Measurements from ENCODE around the gene RAPSN. TPM values are rescaled to one million over a fixed set of nuclear protein-coding genes. Genes with fewer than 3 reads are reported as not detected.

Gene RAPSN
- polyA plus RNA-seq: 0.64 TPM
- long read RNA-seq, donor 1: 0 reads
- long read RNA-seq, donor 2: 0 reads
- long read RNA-seq, donor 3: 0 reads
- long read RNA-seq, donor 4: 0 reads
- long read RNA-seq, donor 5: 0 reads
- long read RNA-seq, donor 6: 0 reads
- long read RNA-seq, donor 7: 0 reads
- long read RNA-seq, donor 8: 0 reads
- long read RNA-seq, donor 9: 0 reads
- long read RNA-seq, donor 10: 0 reads
- long read RNA-seq, donor 11: 0 reads

- no peaks in the 10 kb centered on the region for H3K36me3 ChIP-seq (ENCODE audit: control insufficient read depth, insufficient read depth, low read length)
- H3K27me3 ChIP-seq (ENCODE audit: control insufficient read depth, insufficient read depth, low read length): no peaks in the 10 kb centered on the region
- no peak within 1 kb of the TSS for H3K27ac ChIP-seq (ENCODE audit: low read length)
- no peaks in the 10 kb centered on the region for H3K4me1 ChIP-seq (ENCODE audit: control insufficient read depth, insufficient read depth, low read length)
- no peak for DNase-seq
- H3K4me3 ChIP-seq (ENCODE audit: low read length): no peak within 1 kb of the TSS
- H3K9me3 ChIP-seq (ENCODE audit: control insufficient read depth, low read depth, low read length): no peaks in the 10 kb centered on the region
- WGBS (ENCODE audit: insufficient coverage, low lambda C conversion rate): no CpG with 5 or more reads among the region's 32 CpGs
Measured at GRCh38 chr11:47448566-47449427, at the start of gene RAPSN. TSS of gene RAPSN (minus strand) at chr11:47449136. CDS start at chr11:47448964, 172 bp downstream.

- Histone ChIP-seq H3K4me1 (ENCODE audit: control insufficient read depth, insufficient read depth, low read length) (no peaks in the 10 kb centered on the region), H3K36me3 (ENCODE audit: control insufficient read depth, insufficient read depth, low read length) (peaks cover 26% of the 10 kb centered on the region), H3K27ac (ENCODE audit: low read length) (no peak overlapping the region), H3K9me3 (ENCODE audit: control insufficient read depth, low read depth, low read length) (no peaks in the 10 kb centered on the region), H3K27me3 (ENCODE audit: control insufficient read depth, insufficient read depth, low read length) (no peaks in the 10 kb centered on the region), H3K4me3 (ENCODE audit: low read length) (no peak overlapping the region)
- DNase-seq: no peak
- no CpG with 5 or more reads among the region's 3 CpGs for WGBS (ENCODE audit: insufficient coverage, low lambda C conversion rate)
Measured at GRCh38 chr11:47498149-47498548, 49.2 kb upstream of the RAPSN start.

GRCh38 chr11:47496808-47497207 lies 47.9 kb upstream of the RAPSN start:
- Histone ChIP-seq H3K4me1 (ENCODE audit: control insufficient read depth, insufficient read depth, low read length) (no peaks in the 10 kb centered on the region), H3K9me3 (ENCODE audit: control insufficient read depth, low read depth, low read length) (no peaks in the 10 kb centered on the region), H3K27ac (ENCODE audit: low read length) (no peak overlapping the region)

GRCh38 chr11:47495856-47496217 lies 46.9 kb upstream of the RAPSN start:
- WGBS (ENCODE audit: insufficient coverage, low lambda C conversion rate): no CpG with 5 or more reads among the region's 1 CpG
- H3K27ac ChIP-seq (ENCODE audit: low read length): no peak overlapping the region
- no peak overlapping the region for H3K4me3 ChIP-seq (ENCODE audit: low read length)
- no peaks in the 10 kb centered on the region for H3K27me3 ChIP-seq (ENCODE audit: control insufficient read depth, insufficient read depth, low read length)
- H3K9me3 ChIP-seq (ENCODE audit: control insufficient read depth, low read depth, low read length): no peaks in the 10 kb centered on the region
- DNase-seq: no peak
- peaks cover 33% of the 10 kb centered on the region for H3K36me3 ChIP-seq (ENCODE audit: control insufficient read depth, insufficient read depth, low read length)
- H3K4me1 ChIP-seq (ENCODE audit: control insufficient read depth, insufficient read depth, low read length): no peaks in the 10 kb centered on the region

More at GRCh38 chr11:47496808-47497207, 47.9 kb upstream of the RAPSN start:
- Histone ChIP-seq H3K36me3 (ENCODE audit: control insufficient read depth, insufficient read depth, low read length) (peaks cover 36% of the 10 kb centered on the region), H3K4me3 (ENCODE audit: low read length) (no peak overlapping the region), H3K27me3 (ENCODE audit: control insufficient read depth, insufficient read depth, low read length) (no peaks in the 10 kb centered on the region)
- no peak for DNase-seq

GRCh38 chr11:47495011-47495855 lies 46.3 kb upstream of the RAPSN start:
- Histone ChIP-seq H3K36me3 (ENCODE audit: control insufficient read depth, insufficient read depth, low read length) (peaks cover 33% of the 10 kb centered on the region), H3K4me1 (ENCODE audit: control insufficient read depth, insufficient read depth, low read length) (no peaks in the 10 kb centered on the region), H3K4me3 (ENCODE audit: low read length) (no peak overlapping the region), H3K27ac (ENCODE audit: low read length) (no peak overlapping the region), H3K27me3 (ENCODE audit: control insufficient read depth, insufficient read depth, low read length) (no peaks in the 10 kb centered on the region), H3K9me3 (ENCODE audit: control insufficient read depth, low read depth, low read length) (no peaks in the 10 kb centered on the region)
- DNase-seq: no peak
- WGBS (ENCODE audit: insufficient coverage, low lambda C conversion rate): no CpG with 5 or more reads among the region's 4 CpGs

GRCh38 chr11:47489395-47489755 lies 40.4 kb upstream of the RAPSN start:
- no peak for DNase-seq
- peaks cover 3% of the 10 kb centered on the region for H3K4me1 ChIP-seq (ENCODE audit: control insufficient read depth, insufficient read depth, low read length)
- no peaks in the 10 kb centered on the region for H3K9me3 ChIP-seq (ENCODE audit: control insufficient read depth, low read depth, low read length)
- peaks cover 40% of the 10 kb centered on the region for H3K36me3 ChIP-seq (ENCODE audit: control insufficient read depth, insufficient read depth, low read length)
- H3K27me3 ChIP-seq (ENCODE audit: control insufficient read depth, insufficient read depth, low read length): no peaks in the 10 kb centered on the region
- WGBS (ENCODE audit: insufficient coverage, low lambda C conversion rate): no CpG with 5 or more reads among the region's 2 CpGs
- no peak overlapping the region for H3K4me3 ChIP-seq (ENCODE audit: low read length)
- H3K27ac ChIP-seq (ENCODE audit: low read length): no peak overlapping the region

GRCh38 chr11:47488674-47489394 lies 39.9 kb upstream of the RAPSN start:
- H3K27ac ChIP-seq (ENCODE audit: low read length): no peak overlapping the region
- peaks cover 3% of the 10 kb centered on the region for H3K4me1 ChIP-seq (ENCODE audit: control insufficient read depth, insufficient read depth, low read length)
- no peak for DNase-seq
- WGBS (ENCODE audit: insufficient coverage, low lambda C conversion rate): no CpG with 5 or more reads among the region's 6 CpGs
- H3K36me3 ChIP-seq (ENCODE audit: control insufficient read depth, insufficient read depth, low read length): peaks cover 42% of the 10 kb centered on the region
- H3K4me3 ChIP-seq (ENCODE audit: low read length): no peak overlapping the region
- no peaks in the 10 kb centered on the region for H3K9me3 ChIP-seq (ENCODE audit: control insufficient read depth, low read depth, low read length)
- H3K27me3 ChIP-seq (ENCODE audit: control insufficient read depth, insufficient read depth, low read length): no peaks in the 10 kb centered on the region

GRCh38 chr11:47488111-47488510 lies 39.2 kb upstream of the RAPSN start:
- Histone ChIP-seq H3K27me3 (ENCODE audit: control insufficient read depth, insufficient read depth, low read length) (no peaks in the 10 kb centered on the region), H3K4me1 (ENCODE audit: control insufficient read depth, insufficient read depth, low read length) (peaks cover 3% of the 10 kb centered on the region), H3K9me3 (ENCODE audit: control insufficient read depth, low read depth, low read length) (no peaks in the 10 kb centered on the region), H3K4me3 (ENCODE audit: low read length) (no peak overlapping the region), H3K27ac (ENCODE audit: low read length) (no peak overlapping the region), H3K36me3 (ENCODE audit: control insufficient read depth, insufficient read depth, low read length) (peaks cover 48% of the 10 kb centered on the region)
- no peak for DNase-seq
- 67% methylated on average over 1 of the region's 3 CpGs for WGBS (ENCODE audit: insufficient coverage, low lambda C conversion rate)

GRCh38 chr11:47487421-47487820 lies 38.5 kb upstream of the RAPSN start:
- Histone ChIP-seq H3K9me3 (ENCODE audit: control insufficient read depth, low read depth, low read length) (no peaks in the 10 kb centered on the region), H3K36me3 (ENCODE audit: control insufficient read depth, insufficient read depth, low read length) (peaks cover 50% of the 10 kb centered on the region), H3K27ac (ENCODE audit: low read length) (no peak overlapping the region), H3K27me3 (ENCODE audit: control insufficient read depth, insufficient read depth, low read length) (no peaks in the 10 kb centered on the region), H3K4me3 (ENCODE audit: low read length) (no peak overlapping the region), H3K4me1 (ENCODE audit: control insufficient read depth, insufficient read depth, low read length) (peaks cover 3% of the 10 kb centered on the region)
- DNase-seq: no peak
- WGBS (ENCODE audit: insufficient coverage, low lambda C conversion rate): 100% methylated on average over 1 of the region's 2 CpGs

- Histone ChIP-seq H3K27ac (ENCODE audit: low read length) (no peak overlapping the region), H3K4me1 (ENCODE audit: control insufficient read depth, insufficient read depth, low read length) (peaks cover 3% of the 10 kb centered on the region), H3K4me3 (ENCODE audit: low read length) (no peak overlapping the region), H3K27me3 (ENCODE audit: control insufficient read depth, insufficient read depth, low read length) (no peaks in the 10 kb centered on the region), H3K9me3 (ENCODE audit: control insufficient read depth, low read depth, low read length) (no peaks in the 10 kb centered on the region), H3K36me3 (ENCODE audit: control insufficient read depth, insufficient read depth, low read length) (peaks cover 64% of the 10 kb centered on the region)
- no peak for DNase-seq
- WGBS (ENCODE audit: insufficient coverage, low lambda C conversion rate): no CpG with 5 or more reads among the region's 7 CpGs
Measured at GRCh38 chr11:47485107-47485506, 36.2 kb upstream of the RAPSN start.
